GM12878 (cell line): ENCODE measurements around the gene TJP1. TPM values are rescaled to one million over a fixed set of nuclear protein-coding genes. Genes with fewer than 3 reads are reported as not detected.

Source experiments
- polyA plus RNA-seq, 11 experiments: library from polyadenylated mRNA; depleted of rRNA in 4 of 11; unstranded in 6 of 11; stranded (reverse) in 5 of 11; fragments of >200 nt; fragmentation: Nextera tagmentation in 4 of 11; fragmentation: Illumina TruSeq in 1 of 11; extraction: Ambion mirVana in 4 of 11; extraction: Trizol in 1 of 11; gene quantifications; 1 replicate in 1 of 11; 2 replicates in 10 of 11; pipeline versions ENCODE4 v1.2.1 to v1.2.3, GENCODE V29; 2011 to 2016; ENCODE audit warnings: inconsistent platforms in 2 of 11, missing spikeins in 2 of 11, low read depth in 1 of 11
- small RNA-seq: library from RNA; depleted of rRNA; stranded (forward); fragments of <200 nt; gene quantifications from one replicate; pipeline ENCODE3, GENCODE V24; 2014
- total RNA-seq, 4 experiments: library from RNA; depleted of rRNA in 3 of 4; stranded (reverse); fragments of >200 nt in 3 of 4; fragmentation: Illumina TruSeq in 1 of 4; extraction: Trizol in 1 of 4; gene quantifications; 2 replicates each; pipeline versions ENCODE4 v1.2.1 to v1.2.3, GENCODE V29; 2013 to 2021

Gene TJP1
- total and polyA plus RNA-seq, 10 of the 15 experiments (the other 5 are each of a cell fraction or from before 2014, with no cell fraction given) = 0.01 to 0.49 (median 0.08) TPM; not detected in 7

Small RNA genes lying within 50 kb of the gene (small RNA-seq; reads per million reads assigned to genes)
- not detected for gene HMGN2P5
